Upper lobe of left lung (tissue), 4 donors: Measurements from ENCODE around the gene GRID1.

ENCODE experiments used
- CTCF ChIP-seq, 6 experiments: fragments of 450-650 bp in 4 of 6; fragments of 200-600 bp in 2 of 6; sonication (generic) in 2 of 6; IDR thresholded peaks; one replicate each; pipeline ENCODE4 v1.5.1; 2016 to 2019; ENCODE audit warnings: antibody characterized with exemption in 6 of 6
- POLR2A ChIP-seq, 4 donors: fragments of 450-650 bp; IDR thresholded peaks; one replicate each; pipeline ENCODE4 v1.5.1; 2016 to 2017; ENCODE audit warnings: antibody characterized with exemption in 4 of 4, mild to moderate bottlenecking in 2 of 4
- POLR2AphosphoS5 ChIP-seq, 2 donors: sonication (generic); formaldehyde crosslinking; IDR thresholded peaks; one replicate each; pipeline ENCODE4 v1.5.1; 2017; ENCODE audit warnings: antibody characterized with exemption in 2 of 2

GRCh38 chr10:86284355-86285105, 82.1 kb downstream of the GRID1 start:
- TF ChIP-seq CTCF (IDR thresholded peaks at IDR 0.05) (no peak), POLR2AphosphoS5 (IDR thresholded peaks at IDR 0.05) (no peak), POLR2A (IDR thresholded peaks at IDR 0.05) (no peak)
